Measurements from ENCODE around the gene HEXIM1.

DNA sequence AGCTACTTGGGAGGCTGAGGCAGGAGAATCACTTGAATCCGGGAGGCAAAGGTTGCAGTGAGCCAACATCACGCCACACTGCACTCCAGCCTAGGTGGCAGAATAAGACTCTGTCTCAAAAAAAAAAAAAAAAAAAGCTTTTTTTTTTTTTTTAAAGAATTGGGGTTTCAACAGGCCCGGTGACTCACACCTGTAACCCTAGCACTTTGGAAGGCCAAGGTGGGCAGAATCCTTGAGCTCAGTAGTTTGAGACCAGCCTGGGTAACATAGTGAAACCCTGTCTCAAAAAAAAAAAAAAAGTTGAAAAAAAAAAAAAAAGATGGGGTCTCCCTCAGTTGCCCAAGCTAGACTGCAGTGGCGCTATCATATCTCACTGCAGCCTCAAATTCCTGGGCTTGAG, 6.8 kb downstream of the HEXIM1 start:
- TF ChIP-seq, protein P1, sequence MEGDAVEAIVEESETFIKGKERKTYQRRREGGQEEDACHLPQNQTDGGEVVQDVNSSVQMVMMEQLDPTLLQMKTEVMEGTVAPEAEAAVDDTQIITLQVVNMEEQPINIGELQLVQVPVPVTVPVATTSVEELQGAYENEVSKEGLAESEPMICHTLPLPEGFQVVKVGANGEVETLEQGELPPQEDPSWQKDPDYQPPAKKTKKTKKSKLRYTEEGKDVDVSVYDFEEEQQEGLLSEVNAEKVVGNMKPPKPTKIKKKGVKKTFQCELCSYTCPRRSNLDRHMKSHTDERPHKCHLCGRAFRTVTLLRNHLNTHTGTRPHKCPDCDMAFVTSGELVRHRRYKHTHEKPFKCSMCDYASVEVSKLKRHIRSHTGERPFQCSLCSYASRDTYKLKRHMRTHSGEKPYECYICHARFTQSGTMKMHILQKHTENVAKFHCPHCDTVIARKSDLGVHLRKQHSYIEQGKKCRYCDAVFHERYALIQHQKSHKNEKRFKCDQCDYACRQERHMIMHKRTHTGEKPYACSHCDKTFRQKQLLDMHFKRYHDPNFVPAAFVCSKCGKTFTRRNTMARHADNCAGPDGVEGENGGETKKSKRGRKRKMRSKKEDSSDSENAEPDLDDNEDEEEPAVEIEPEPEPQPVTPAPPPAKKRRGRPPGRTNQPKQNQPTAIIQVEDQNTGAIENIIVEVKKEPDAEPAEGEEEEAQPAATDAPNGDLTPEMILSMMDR (IDR thresholded peaks at IDR 0.05): no peak
- TF ChIP-seq, protein P2, sequence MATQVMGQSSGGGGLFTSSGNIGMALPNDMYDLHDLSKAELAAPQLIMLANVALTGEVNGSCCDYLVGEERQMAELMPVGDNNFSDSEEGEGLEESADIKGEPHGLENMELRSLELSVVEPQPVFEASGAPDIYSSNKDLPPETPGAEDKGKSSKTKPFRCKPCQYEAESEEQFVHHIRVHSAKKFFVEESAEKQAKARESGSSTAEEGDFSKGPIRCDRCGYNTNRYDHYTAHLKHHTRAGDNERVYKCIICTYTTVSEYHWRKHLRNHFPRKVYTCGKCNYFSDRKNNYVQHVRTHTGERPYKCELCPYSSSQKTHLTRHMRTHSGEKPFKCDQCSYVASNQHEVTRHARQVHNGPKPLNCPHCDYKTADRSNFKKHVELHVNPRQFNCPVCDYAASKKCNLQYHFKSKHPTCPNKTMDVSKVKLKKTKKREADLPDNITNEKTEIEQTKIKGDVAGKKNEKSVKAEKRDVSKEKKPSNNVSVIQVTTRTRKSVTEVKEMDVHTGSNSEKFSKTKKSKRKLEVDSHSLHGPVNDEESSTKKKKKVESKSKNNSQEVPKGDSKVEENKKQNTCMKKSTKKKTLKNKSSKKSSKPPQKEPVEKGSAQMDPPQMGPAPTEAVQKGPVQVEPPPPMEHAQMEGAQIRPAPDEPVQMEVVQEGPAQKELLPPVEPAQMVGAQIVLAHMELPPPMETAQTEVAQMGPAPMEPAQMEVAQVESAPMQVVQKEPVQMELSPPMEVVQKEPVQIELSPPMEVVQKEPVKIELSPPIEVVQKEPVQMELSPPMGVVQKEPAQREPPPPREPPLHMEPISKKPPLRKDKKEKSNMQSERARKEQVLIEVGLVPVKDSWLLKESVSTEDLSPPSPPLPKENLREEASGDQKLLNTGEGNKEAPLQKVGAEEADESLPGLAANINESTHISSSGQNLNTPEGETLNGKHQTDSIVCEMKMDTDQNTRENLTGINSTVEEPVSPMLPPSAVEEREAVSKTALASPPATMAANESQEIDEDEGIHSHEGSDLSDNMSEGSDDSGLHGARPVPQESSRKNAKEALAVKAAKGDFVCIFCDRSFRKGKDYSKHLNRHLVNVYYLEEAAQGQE (IDR thresholded peaks at IDR 0.05; ENCODE audit: insufficient read depth in 1 of 2, low read depth in 2 of 2, low read length in 1 of 2): no peak

All from Panc1 (cell line).